ENCODE measurements around the gene LRRC32.

Gene LRRC32, protein sequence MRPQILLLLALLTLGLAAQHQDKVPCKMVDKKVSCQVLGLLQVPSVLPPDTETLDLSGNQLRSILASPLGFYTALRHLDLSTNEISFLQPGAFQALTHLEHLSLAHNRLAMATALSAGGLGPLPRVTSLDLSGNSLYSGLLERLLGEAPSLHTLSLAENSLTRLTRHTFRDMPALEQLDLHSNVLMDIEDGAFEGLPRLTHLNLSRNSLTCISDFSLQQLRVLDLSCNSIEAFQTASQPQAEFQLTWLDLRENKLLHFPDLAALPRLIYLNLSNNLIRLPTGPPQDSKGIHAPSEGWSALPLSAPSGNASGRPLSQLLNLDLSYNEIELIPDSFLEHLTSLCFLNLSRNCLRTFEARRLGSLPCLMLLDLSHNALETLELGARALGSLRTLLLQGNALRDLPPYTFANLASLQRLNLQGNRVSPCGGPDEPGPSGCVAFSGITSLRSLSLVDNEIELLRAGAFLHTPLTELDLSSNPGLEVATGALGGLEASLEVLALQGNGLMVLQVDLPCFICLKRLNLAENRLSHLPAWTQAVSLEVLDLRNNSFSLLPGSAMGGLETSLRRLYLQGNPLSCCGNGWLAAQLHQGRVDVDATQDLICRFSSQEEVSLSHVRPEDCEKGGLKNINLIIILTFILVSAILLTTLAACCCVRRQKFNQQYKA

DNA sequence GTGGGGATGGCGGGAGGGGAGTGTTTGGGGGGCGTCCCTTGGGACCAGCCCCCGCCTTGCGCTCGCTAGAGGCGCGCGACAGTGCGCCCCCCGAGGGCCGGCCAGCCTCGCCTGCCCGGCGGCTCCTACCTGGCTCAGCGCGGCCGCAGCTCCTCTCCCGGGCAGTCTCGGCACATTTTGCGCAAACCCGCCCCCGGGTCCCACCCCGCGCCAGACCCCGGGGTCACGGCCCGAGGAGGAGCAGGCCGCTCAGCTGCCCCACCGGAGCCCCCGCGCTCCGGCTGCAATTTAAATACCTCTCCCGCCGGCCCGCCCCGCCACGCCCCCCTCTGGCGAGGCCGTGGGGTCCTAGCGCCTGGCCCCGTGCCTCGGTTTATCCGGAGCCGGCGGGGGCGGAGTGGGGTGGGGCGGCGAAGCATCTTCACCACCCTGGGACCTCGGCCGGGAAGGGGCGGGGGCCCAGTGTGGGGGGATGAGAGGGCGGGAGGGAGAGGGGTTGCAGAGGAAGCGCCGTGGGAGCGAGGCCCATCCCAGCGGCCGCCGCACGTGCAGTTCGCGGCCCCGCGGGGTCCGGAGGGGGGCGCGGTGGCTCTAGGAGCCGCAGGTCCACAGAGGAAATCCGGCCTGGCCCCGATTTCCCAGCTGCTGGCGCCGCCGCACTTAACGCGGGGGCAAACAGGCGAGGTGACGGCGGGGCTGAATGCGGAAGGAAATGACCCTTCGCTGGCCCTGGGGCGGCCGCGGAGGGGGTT is at the start of gene LRRC32:
Gene LRRC32 (minus strand): TSS at position 263 of the 752 bp plus-strand sequence. CDS start 4,793 bp downstream, outside the sequence.
- no peak for DNase-seq

DNA sequence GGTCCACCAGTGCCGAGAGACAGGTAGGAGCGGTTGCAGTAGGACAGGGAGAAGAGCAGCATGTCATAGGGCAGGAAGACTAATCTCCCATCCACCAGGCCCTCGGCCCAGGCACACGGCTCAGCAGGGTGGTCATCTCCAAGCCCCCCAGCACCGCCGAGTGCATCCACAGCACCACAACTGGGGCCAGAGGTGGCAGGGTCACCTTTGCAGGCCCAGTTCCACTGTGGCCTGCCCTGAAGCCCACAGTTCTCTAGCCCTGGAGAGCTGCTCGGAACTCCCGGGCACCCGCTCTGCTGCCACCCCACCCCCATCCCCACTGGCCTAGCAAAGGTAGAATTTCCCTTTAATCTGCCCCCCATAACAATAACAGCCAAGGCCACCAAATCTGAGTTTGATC is 49.1 kb upstream of the LRRC32 start:
- no peak for DNase-seq

DNA sequence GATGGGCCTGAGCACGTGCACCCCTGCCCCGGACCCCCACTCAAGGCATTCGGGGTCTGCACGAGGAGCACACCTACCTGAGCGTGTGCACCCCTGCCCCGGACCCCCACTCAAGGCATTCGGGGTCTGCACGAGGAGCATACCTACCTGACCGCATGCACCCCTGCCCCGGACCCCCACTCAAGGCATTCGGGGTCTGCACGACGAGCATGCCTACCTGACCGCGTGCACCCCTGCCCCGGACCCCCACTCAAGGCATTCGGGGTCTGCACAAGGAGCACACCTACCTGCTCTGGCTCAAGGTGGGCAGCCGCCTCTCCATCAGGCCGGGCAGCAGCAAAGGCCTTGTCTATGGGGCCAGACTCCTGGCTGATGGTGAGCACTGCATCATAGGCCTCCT is 48.7 kb upstream of the LRRC32 start:
- DNase-seq, result no peak

DNA sequence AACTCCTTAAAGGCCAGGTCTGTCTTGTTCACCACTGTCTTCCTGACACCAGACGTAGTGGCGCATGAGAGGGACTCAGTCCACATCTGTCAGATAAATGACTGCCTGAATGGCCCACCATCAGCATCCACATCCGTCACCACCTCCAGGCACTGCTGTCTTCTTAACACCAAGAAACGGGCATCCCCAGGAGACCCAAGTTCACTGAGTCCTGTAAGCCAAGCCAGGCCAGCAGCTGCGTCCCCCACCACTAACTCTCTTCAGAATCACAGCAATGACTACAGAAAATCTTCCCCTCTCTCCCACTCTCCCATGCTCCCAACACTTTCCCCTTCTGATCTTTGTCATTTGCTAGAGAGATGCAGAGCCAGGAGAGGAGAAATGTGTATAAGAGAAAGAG is 47.3 kb upstream of the LRRC32 start:
- no peak for DNase-seq

DNA sequence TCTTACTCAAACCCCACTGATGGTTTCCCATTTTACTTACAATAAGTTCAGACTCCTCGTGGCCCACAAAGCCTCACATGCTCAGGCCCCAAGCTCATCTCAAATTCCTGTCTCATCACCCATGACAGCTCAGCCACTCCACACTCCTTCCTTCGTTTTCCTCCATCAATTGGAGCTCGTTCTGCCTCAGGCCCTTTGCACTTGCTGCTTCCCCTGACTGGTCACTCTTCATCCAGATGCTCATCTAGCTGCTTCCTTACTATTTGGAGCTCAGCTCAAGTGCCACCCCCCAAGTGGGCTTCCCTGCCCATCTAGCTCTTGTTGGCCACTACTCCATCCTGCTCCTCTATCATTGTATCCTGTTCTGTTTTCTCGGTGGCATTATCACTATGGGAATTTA is 46.8 kb upstream of the LRRC32 start:
- no peak for DNase-seq

DNA sequence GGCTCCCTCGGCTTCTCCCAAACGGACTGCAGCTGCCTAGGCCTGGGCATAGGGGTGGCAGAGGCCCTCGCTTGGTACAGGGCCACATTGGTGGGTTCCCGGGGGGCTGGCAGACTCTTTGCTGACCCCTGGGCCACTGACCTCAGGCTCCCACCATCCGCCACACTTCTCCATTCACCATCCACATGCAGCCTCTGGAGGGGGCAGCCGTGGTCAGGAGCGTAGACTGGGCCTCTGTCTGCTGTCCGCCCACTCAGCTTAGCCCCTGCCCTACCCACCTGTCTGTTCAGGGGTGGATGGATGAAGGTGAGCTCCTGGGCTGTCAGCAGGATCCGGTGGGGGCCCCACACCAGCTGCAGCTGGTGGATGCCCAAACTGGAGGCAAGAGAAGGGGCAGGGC is 45.7 kb upstream of the LRRC32 start:
- DNase-seq, result no peak

DNA sequence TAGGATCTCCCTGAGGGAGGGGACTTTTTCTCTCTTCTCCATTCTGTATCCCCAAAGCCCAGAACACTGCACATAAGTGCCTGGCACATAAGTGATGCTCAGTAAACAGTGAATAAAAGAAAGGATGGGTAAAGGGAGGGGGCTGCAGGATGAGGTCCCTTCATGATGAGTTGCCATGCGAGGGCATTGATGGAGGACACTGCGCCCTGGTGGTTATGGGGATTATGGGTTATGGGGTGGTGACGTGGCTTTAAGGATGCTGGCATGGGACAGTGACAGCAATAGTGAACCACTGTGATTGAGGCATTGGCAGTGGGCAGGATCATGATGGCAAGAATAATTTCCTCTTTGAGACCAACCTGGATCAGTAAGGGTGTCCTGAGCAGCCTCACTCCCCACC is 43.9 kb upstream of the LRRC32 start:
- DNase-seq, result no peak

DNA sequence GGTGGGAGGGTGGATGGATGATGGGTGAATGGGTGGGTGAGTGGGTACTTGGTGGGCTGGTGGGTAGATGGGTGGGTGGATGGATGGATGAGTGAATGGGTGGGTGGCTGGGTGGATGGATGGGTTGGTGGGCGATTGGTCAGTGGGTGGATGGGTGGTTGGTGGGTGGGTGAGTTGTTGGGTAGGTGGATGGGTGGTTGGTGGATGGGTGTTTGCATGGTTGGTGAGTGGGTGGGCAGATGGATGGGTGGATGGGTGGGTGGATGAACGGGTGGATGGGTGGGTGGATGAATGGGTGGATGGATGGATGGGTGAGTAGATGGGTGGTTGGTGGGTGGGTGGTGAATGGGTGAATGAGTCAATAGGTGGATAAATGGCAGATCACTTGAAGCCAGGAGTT is 43.0 kb upstream of the LRRC32 start:
- no peak for DNase-seq

DNA sequence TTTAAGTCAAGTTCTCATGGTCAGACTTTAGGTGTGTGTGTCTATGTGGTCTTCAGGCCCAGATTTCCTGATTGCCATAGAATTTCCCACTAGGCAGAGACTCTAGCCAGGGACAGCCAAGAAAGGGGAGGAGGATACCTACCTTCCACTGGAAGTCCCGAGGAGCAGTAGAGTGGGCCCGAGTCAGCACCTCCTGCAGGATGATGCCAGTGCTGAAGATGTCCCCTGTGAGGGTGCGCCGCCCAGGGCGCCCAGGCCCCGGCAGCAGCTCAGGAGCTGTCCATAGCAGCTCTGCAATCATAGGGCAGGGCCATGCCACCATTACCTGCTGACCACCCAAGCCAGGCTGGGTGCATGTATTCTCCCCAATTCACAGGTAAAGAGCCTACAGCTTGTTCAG is 41.6 kb upstream of the LRRC32 start:
- DNase-seq, result no peak

DNA sequence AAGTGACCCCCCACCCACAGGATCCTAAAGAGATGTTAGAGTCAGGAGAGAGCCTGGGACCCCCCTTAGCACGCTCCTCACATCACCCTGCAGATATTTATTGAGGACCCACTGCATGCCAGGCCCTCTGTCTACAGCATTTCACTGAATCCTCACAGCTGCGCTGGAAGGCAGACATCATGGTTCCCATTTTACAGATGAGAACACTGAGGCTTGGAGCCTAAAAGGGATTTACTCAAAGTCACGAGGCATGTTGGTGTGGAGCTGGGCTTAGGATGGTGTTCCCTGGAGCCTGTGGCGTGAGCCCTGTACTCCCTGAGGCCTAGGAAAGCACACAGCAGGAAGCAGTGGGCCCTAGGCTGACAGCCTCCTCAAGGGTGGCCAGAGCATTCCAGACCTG is 39.2 kb upstream of the LRRC32 start:
- DNase-seq, result no peak

DNA sequence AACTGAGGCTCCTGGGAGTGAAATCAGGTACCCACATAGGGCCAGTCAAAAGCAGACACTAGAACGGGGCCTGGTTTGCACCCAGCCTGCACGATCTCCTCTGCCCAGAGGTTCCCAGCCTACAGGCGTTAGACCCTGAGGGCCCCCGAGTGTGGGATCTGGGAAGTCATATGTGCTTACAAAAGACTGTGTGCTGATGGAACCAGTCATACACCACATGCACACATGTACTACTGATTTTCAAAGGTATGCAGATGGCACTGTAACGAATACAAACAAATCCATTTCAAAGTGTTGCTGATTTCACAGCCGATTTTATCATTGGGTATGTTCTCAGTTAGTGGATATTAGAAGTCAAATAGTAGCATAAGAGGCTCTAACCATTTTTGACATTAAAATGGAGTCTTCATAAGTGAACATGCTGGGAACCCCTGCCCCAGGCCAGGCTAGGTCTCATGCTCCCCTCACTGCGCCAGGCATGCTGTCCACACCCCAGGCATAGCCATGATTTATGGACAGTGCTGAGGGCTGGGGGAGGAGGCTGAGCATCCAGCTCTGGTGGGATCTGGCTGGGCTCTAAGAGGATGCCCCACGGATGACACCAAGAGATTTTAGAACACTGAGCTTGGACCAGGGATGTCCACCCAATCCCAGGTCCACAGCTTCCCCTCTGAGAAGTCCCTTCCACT is 38.6 kb upstream of the LRRC32 start:
- DNase-seq, result no peak

DNA sequence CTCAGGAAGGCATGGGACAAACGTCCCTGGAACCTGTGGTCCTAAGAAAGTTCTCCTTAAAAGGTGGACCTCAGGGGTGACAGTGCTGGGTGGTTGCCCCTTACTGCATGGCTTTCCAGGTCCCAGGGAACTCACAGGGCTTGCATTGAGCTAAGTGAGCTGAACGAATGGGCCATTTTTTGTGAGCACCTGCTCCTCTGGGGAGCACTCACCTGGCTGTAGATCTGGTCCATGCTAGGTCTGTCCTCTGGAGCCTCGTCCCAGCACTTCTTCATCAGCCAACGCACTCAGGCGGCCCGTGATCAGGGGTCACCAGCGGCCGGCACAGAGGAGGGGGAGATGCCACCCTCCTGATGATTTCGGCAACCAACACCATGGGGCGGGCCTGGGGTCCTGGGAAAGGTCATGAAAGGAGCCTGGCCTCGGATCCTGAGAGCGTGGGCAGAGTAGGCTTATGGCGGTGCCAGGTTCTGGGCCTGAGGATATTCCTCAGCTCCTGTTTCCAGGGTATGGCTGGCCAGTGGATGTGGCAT is 36.8 kb upstream of the LRRC32 start:
- DNase-seq, result no peak

DNA sequence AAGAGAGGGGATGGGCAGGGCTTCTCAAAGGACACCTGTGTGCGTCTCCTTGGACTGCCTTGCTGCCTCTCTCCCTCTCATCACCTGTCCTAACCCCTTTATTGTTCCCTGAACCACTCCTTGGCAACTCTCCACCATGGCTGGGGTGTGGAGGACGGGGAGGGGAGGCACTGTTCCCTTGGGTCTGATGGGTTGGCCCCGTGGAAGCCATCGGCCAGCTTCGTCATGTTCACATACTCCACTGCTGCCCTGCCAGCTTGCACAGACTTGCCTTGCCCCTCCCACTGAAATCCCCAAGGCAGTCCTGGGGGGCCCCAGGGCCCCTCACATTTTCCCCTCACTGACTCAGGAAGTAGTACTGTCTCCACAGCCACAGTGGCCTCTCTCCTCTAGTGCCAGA is 36.1 kb upstream of the LRRC32 start:
- DNase-seq, result no peak

DNA sequence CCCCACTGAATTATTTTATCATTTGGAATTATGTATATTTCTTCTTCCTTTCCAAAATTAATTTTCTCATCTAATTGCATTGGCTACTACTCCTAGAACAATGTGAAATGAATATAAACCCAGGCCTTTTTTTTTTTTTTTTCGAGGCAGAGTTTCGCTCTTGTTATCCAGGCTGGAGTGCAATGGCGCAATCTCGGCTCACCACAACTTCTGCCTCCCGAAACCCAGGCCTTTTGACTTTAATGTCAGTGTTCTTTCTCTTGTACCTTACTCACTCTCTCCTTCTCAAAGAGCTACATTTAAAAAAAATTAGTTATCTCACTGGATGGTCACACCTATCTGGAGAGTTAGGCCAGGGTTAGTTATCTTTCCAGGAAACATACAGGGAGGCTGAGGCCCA is 35.3 kb upstream of the LRRC32 start:
- DNase-seq, result no peak

DNA sequence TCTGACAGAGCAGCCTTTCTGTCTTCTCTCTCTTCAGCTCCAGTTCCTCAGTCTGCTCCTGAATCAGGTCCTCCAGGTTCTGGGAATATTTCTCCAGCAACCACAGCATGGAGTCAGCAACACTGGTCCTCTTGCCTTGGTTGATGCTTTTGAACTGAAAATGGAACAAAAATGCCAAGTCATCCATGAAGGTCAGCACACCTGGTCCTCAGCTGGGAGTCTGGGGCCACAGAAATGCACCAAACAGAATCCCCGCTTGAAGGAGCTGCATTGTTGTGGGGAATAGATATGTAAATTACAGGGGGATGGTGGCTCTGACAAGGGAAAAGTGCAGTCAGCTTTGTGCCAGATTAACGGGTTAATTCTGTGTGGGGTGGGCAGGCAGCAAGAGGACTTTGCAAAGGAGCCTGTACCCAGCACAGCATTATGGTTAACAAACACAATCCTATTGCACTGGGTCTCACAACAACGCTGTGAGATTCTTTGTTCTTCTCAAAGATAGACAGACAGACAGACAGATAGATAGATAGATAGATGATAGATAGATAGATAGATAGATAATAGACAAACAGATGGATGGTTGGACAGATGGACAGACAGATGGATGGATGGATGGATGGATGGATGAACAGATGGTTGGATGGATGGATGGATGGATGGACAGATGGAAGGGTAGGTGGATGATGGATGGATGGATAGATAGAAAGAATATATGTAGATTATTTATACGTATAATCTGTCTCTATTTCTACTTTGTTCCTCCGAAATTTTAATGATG is 33.8 kb upstream of the LRRC32 start:
- DNase-seq, result no peak

DNA sequence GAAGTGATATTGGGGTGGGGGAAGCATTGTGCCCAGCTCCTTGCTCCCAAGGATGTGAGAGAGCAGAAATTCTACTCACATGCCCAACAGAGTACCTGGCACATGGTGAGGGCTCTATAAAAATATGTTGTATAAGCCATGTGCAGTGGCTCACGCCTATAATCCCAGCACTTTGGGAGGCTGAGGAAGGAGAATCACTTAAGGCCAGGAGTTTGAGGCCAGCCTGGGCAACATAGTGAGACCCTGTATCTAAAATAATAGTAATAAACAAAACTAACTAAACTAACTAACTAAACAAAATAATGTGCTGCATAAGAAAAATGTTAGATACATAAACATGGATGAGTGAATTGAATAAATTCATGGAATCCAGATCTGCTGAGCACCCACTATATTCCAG is 33.2 kb upstream of the LRRC32 start:
- DNase-seq, result no peak

DNA sequence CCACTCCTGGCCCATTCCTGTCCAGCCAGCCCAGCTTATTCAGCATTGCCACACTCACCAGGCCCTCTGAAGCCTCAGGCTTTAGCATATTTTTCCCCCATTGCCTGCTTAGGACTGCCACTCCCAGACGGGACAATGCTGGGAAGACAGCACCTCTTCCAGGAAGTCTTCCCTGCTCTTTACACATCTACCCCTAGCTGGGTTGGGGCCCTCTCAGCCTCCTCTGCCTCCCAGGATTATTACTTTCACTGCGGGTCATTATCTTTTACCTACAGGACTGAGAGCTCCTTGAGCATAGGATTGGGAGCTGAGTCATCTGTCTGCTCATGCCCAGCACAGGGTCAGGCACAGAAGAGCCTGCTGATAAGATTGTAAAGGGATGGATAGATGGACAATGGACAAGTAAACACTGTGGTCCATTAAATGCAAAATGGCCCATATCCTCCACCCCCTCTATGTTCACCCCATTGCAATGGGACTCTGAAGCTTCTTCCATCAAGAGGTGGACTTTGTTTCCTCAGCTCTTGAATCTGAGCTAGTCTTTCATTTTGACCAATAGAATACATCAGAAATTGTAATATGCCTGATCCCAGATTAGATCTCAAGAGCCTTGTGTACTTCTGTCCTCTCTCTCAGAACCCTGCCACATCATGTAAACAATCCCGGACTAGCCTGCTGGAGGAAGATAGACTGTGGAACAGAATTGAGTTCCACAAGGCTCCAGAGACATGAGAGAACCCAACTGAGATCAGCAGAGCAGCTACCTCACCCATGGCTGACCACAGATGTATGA is 32.0 kb upstream of the LRRC32 start:
- no peak for DNase-seq

DNA sequence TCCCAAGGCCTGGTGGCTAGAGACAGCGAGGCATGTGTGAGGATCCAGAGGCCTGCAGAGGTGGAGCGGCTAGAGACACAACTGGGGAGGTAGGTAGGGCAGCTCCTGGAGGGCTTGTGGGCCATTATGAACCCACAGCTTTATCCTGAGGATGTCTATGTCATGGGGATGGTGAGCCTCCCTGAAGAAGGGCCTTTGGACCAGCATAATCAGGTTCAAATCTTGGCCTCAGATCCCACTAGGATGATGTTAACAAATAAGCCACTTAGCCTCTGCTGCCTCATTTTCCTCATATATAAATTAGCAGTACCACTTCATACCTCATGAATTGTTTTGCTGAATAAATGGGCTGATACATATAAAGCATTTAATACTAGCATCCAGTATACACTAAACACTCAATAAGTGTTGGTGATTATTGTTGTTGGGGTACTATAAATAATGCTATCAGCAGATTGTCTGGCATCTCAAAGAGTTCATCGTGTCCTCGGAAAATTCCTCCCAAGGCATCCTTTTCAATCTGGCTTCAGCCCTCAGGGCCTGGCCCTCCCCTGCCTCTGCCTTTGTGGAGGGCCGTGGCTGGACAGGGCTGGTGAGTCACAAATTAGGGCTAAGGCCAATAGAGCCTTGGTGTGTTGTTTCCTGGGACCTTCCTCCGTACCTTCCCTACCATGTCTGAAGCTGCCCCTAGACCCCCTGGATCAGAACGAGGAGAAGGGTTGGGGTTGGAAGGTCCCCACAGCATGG is 30.9 kb upstream of the LRRC32 start:
- DNase-seq, result no peak

DNA sequence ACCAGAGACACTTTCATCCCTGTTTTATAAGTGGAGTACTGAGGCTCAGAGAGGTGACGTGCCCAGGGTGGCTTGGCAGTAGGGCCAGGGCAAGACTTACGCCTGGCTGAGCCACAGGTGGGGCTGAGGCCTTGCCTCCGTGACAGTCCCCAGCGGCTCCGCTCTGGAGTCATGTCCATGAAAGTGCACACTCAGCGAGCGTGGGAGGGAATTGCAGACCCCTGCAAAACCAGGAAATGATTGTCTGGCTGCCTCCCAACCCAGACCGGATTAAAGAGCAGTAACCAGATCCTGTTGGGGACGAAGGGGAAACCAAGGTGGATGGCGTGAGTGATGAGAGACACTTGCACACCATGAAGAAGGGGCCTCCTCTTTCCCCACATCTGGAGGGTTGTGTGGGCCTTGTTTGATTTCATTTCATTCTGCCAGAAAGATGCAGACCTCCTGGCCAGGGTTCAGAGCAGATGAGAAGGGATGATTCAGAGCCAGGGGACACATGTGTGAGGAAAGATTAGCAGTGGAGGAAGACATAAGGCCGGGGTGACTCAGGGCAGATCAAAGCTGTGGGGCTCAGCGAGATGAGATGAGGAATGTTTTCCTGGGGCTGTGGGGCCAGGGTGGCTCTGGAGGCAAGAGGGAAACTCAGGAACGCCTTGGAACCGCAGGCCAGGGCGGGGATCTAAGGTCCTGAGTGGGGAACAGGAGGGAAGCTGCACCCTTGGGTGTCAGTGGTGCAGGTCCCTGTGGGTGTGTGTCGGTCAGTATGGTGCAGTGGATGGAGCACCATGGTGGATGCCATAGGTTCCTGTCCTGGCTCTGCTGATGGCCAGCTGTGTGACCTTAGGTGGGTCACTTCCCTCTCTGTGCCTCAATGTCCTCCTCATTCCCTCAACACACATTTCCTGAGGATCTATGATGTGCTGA is 29.9 kb upstream of the LRRC32 start:
- DNase-seq, result no peak

Measured in NCI-H510A treated with DMSO at 0.1 percent for 48 hours (cell line).